Astrocyte of the spinal cord (primary cell): ENCODE results near the gene FSTL5.

Experiments used
- DNase-seq: peaks from one replicate; pipeline ENCODE4 v3.0.0; 2011; ENCODE audit warnings: low read depth, low spot score
- H3K4me3 ChIP-seq: 2 replicates; pipeline ENCODE4 v1.5.1; 2011; ENCODE audit warnings: low read depth, mild to moderate bottlenecking, low read length, moderate library complexity
- CTCF ChIP-seq: IDR thresholded peaks from 2 replicates; pipeline ENCODE4 v1.5.1; 2012; ENCODE audit warnings: low read depth, mild to moderate bottlenecking, low read length, inconsistent platforms
- in situ Hi-C: cut with HindIII; loops from 2 replicates; pipeline ENCODE4 v1.10.0; 2017; ENCODE audit warnings: low sequenced_read_pairs

The FSTL5 gene

GRCh38 chr4:161517941-161518340, 645.9 kb downstream of the FSTL5 start:
- no peak for DNase-seq
- in situ Hi-C loops, result no loop called here
- H3K4me3 ChIP-seq, result no peak overlapping the region
- TF ChIP-seq CTCF, result no peak

GRCh38 chr4:161505141-161505540, 658.7 kb downstream of the FSTL5 start:
- H3K4me3 ChIP-seq, result no peak overlapping the region
- in situ Hi-C loops, result no loop called here
- no peak for TF ChIP-seq CTCF
- no peak for DNase-seq

GRCh38 chr4:161498155-161498554, 665.6 kb downstream of the FSTL5 start:
- H3K4me3 ChIP-seq, result no peak overlapping the region
- no peak for TF ChIP-seq CTCF
- no peak for DNase-seq
- in situ Hi-C loops, result no loop called here

- in situ Hi-C loops, result no loop called here
- TF ChIP-seq CTCF, result no peak
- DNase-seq, result no peak
- H3K4me3 ChIP-seq, result no peak overlapping the region
Measured at GRCh38 chr4:161486461-161486860, 677.3 kb downstream of the FSTL5 start.

GRCh38 chr4:161466316-161466715, 697.5 kb downstream of the FSTL5 start:
- in situ Hi-C loops, result no loop called here
- DNase-seq, result no peak
- H3K4me3 ChIP-seq, result no peak overlapping the region
- TF ChIP-seq CTCF, result no peak

- H3K4me3 ChIP-seq, result no peak overlapping the region
- in situ Hi-C loops, result no loop called here
- TF ChIP-seq CTCF, result no peak
- DNase-seq, result no peak
Measured at GRCh38 chr4:161463436-161463835, 700.4 kb downstream of the FSTL5 start.

- no peak for DNase-seq
- no peak overlapping the region for H3K4me3 ChIP-seq
- no peak for TF ChIP-seq CTCF
- in situ Hi-C loops, result no loop called here
Measured at GRCh38 chr4:161457906-161458305, 705.9 kb downstream of the FSTL5 start.
